22Rv1 (cell line): ENCODE results near the gene HOTAIR.

ENCODE experiments used
- CTCF ChIP-seq: fragments of 450-650 bp; IDR thresholded peaks from 2 replicates; pipeline ENCODE4 v1.5.1; 2017; ENCODE audit warnings: mild to moderate bottlenecking
- ZFX ChIP-seq: fragments of 450-650 bp; IDR thresholded peaks from 2 replicates; pipeline ENCODE4 v1.6.1; 2017; ENCODE audit warnings: antibody characterized with exemption, borderline replicate concordance

GRCh38 chr12:53980802-53981496 lies 6.2 kb upstream of the HOTAIR start:
- TF ChIP-seq CTCF (no peak), ZFX (no peak)
